Measurements from ENCODE around the gene CYP2S1. TPM values are rescaled to one million over a fixed set of nuclear protein-coding genes. Genes with fewer than 3 reads are reported as not detected.
"Not testable (repeated sequence)": the region's sequence is repeated elsewhere in the genome, so short reads cannot be mapped to it uniquely, and the experiment has no call there.

The CYP2S1 gene
- total RNA-seq, 2 experiments from 2014 or later, result 0.27 to 0.32 TPM

DNA sequence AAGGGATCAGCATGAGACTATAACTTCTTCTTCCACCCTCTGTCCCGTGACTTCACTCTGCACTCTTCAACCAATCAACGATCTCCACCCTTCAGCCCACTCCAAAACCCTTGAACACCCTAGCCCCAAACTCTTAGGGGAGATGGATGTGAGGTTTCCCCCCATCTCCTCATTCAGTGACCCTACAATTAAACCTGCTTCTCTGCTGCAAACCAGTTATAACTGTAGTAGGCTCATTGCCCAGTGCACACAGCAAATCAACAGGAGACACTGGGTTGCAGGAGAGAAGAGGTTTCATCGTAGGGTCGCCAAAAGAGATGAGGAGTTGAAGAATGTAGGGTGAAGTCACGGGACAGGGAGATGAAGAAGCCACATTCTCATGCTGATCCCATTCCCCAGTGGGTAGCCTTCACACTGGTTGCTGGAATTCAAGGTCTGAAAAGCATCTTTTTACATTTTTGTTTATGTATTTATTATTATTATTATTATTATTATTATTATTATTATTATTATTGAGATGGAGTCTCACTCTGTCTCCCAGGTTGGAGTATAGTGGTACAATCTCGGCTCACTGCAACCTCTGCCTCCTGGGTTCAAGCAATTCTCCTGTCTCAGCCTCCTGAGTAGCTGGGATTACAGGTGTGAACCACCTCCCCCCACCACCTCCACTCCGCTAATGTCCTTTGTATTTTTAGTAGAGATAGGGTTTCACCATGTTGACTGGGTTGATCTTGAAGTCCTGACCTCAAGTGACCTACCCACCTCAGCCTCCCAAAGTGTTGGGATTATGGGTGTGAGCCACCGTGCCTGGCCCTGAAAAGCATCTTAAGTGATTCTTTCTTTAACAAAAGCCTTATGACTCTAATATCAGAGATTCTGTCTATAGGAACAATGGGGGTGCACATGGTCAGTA is 5.8 kb upstream of the CYP2S1 start:
- no peak for DNase-seq
- Mint-ChIP-seq H3K36me3 (no peaks in the 10 kb centered on the region), H3K4me3 (no peak overlapping the region), H3K27me3 (peaks cover 29% of the 10 kb centered on the region), H3K27ac (no peak overlapping the region), H3K9me3 (no peaks in the 10 kb centered on the region), H3K4me1 (peaks cover 3% of the 10 kb centered on the region)

DNA sequence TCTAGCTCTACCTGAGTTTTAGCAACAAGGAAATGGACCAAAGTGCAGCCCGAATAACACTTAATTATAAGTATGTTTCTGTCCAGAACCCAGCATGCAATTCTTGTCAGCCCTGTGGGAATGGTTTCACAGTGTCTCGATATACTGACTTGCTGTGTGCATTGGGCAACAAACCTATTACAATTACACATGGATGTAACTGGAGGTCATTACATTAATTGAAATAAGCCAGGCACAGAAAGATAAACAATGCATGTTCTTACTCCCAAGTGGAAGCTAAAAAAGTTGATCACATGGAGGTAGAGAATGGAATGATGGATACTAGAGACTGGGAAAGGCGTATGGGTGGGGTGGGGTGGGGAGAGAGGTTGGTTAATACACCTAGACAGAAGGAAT is 5.1 kb upstream of the CYP2S1 start:
- Mint-ChIP-seq H3K27ac (no peak overlapping the region), H3K9me3 (no peaks in the 10 kb centered on the region), H3K4me3 (no peak overlapping the region), H3K4me1 (peaks cover 10% of the 10 kb centered on the region), H3K36me3 (no peaks in the 10 kb centered on the region), H3K27me3 (peaks cover 36% of the 10 kb centered on the region)
- DNase-seq, result no peak

DNA sequence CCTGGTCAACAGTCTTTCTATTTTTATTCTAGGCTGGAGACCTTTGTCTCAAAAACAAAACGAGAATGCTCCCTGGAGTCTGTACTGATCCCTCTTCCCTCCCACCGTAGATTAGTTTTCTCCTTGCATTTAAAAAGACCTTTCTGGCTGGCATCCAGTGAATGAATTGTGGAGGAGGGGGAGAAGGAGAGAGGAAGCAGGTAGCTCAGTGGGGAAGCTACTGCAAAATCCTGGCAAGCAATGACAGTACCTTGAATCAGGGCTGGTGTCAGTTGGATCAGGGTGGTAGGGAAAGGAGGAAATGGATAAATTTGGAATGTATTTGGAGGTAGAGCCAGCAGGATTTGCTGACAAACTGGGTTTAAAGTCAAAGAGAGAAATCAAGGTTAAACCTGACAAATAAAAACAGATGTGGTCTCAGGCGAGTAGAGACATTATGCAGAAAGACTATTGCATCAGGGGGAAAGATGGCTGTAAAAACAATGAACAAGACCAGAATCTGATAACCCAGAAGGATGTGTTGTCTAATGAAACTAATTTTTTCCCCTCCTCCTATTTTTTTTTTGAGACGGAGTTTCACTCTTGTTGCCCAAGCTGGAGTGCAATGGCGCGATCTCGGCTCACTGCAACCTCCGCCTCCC is 3.5 kb upstream of the CYP2S1 start:
- no peaks in the 10 kb centered on the region for H3K9me3 Mint-ChIP-seq
- H3K27me3 Mint-ChIP-seq, result peaks cover 48% of the 10 kb centered on the region
- H3K4me1 Mint-ChIP-seq, result peaks cover 16% of the 10 kb centered on the region
- H3K27ac Mint-ChIP-seq, result no peak overlapping the region
- DNase-seq, result no peak
- no peak overlapping the region for H3K4me3 Mint-ChIP-seq
- H3K36me3 Mint-ChIP-seq, result no peaks in the 10 kb centered on the region

DNA sequence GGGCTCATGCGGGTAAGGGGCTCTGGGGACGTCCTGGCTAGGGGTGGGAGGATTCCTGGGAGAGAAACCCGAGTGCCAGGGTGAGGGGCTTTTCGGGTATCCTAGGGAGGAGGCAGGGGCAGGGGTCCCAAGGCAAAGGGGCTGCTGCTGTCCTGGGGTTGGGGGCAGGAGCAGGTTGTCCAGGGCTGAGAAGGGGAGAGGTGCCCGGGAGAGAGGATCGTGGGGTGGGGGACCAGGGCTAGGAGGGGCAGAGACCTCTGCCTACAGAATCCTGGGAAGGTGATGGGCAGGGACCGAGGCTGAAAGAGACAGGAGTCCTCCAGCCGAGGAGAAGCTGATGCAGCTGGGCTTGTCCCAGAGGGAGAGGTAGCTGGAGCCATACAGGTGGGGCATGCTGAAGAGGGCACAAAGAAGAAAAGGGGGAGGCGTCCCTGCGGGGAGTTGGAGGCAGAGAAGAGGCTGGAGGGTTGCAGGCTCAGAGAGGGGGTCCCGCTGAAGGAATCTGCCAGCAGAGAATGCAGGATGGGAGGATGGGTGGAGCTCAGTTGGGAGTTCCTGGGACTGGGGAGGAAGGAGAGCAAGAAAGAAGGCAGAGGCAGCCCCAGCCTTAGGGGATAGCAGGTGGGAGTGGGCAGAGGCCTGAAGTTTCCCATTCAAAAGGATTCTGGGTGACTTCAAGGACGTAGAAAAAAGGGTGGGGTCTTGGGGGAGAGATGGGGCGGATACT is 574 bp downstream of the CYP2S1 start:
- H3K9me3 Mint-ChIP-seq, result no peaks in the 10 kb centered on the region
- no peak overlapping the region for H3K27ac Mint-ChIP-seq
- H3K36me3 Mint-ChIP-seq, result no peaks in the 10 kb centered on the region
- peaks cover 48% of the 10 kb centered on the region for H3K27me3 Mint-ChIP-seq
- no peak overlapping the region for H3K4me3 Mint-ChIP-seq
- H3K4me1 Mint-ChIP-seq, result peaks cover 16% of the 10 kb centered on the region
- DNase-seq, result no peak

DNA sequence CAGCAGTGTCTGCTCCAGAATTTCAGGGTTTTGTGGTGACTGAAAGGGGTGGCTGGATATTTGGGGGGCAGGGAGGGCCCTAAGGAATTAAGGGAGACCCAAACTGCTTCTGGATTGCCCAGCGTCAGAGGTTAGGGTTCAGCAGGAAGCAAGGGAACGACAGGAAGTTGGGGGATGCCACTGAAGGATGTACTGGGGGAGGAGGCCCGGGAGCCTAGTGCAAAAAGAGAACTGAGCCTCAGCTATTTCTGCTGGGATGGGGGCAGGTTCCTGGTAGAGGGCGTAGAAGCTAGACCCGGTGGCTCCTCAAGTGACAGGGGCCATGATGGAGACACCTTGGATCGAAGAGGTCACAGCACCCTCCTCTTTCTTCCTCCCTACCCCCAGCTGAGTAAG is 1.1 kb downstream of the CYP2S1 start:
- Mint-ChIP-seq H3K4me1 (peaks cover 16% of the 10 kb centered on the region), H3K4me3 (no peak overlapping the region)

DNA sequence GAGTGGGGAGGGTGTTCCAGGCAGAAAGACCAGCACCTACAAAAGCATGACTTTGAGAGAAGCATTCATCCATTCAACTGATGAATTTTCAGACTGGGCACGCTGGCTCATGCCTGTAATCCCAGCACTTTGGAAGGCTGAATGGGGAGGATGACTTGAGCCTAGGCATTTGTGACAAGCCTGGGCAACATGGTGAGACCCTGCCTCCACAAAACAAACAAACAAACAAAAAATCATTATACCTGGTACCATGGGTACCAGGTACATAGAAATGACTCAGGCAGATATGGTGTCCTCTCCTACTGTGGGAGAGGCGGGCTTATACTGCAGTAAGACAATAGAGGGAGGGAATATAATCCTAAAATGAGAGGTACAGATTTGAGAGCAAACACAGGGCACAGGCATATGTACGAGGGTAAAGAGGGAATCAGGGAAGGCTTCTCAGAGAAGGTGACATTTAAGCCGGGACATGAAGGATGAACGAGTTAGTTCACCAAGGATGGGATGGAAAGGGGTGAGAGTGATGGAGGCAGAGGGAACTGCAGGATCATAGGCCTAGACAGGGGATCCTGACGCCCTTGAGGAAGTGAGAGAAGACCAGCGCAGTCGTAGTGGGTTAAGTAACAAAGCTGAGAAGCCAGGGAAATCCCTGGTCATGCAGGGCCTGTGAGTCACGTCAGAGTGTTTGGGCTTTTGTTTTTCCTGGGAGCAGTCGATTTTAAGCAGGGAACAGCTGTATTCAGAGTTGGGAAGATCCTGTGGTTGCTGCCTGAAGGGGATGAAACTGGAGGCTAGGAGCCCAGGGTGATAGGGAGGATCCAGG is 2.9 kb downstream of the CYP2S1 start:
- no peak for DNase-seq
- Mint-ChIP-seq H3K27ac (no peak overlapping the region), H3K4me1 (peaks cover 16% of the 10 kb centered on the region), H3K36me3 (no peaks in the 10 kb centered on the region), H3K4me3 (no peak overlapping the region), H3K9me3 (no peaks in the 10 kb centered on the region), H3K27me3 (peaks cover 32% of the 10 kb centered on the region)

More for the DNA sequence above, 1.1 kb downstream of the CYP2S1 start:
- no peaks in the 10 kb centered on the region for H3K9me3 Mint-ChIP-seq
- DNase-seq, result no peak
- H3K27ac Mint-ChIP-seq, result no peak overlapping the region
- no peaks in the 10 kb centered on the region for H3K36me3 Mint-ChIP-seq
- H3K27me3 Mint-ChIP-seq, result peaks cover 48% of the 10 kb centered on the region

DNA sequence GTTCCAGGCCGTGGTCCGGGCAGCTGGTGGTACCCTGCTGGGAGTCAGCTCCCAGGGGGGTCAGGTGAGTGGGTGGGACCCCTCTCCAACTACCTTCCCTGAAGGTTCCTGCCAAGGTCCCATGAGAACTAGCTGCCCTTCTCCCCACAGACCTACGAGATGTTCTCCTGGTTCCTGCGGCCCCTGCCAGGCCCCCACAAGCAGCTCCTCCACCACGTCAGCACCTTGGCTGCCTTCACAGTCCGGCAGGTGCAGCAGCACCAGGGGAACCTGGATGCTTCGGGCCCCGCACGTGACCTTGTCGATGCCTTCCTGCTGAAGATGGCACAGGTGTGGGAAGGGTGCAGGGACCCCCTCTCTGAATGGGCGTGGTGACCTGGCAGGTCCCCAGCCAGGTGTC is 5.5 kb downstream of the CYP2S1 start:
- Mint-ChIP-seq H3K27me3 (peaks cover 11% of the 10 kb centered on the region), H3K9me3 (no peaks in the 10 kb centered on the region), H3K27ac (no peak overlapping the region), H3K4me3 (no peak overlapping the region), H3K36me3 (no peaks in the 10 kb centered on the region), H3K4me1 (peaks cover 7% of the 10 kb centered on the region)
- no peak for DNase-seq

GRCh38 chr19:41203371-41203770 is 10.4 kb downstream of the CYP2S1 start:
- H3K27ac Mint-ChIP-seq, result no peak overlapping the region
- H3K36me3 Mint-ChIP-seq, result no peaks in the 10 kb centered on the region
- peaks cover 4% of the 10 kb centered on the region for H3K27me3 Mint-ChIP-seq
- peaks cover 6% of the 10 kb centered on the region for H3K4me1 Mint-ChIP-seq
- DNase-seq, result no peak
- H3K9me3 Mint-ChIP-seq, result no peaks in the 10 kb centered on the region
- no peak overlapping the region for H3K4me3 Mint-ChIP-seq

DNA sequence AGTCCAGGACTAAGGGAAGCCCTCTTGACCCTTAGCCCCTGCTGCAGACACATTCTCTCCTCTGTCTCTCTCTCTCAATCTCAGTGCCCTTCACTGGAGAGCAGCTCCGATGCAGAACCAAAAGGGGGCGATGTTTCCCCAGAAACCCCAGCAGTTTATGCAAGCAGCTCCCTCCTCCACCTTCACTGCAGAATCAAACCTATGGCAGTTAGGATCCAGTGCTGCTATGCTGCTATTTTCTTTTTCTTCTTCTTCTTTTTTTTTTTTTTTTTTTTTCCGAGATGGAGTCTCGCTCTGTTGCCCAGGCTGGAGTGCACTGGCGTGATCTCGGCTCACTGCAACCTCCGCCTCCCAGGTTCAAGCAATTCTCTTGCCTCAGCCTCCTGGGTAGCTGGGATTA is 11.3 kb downstream of the CYP2S1 start:
- H3K4me3 Mint-ChIP-seq, H3K27me3 Mint-ChIP-seq, H3K9me3 Mint-ChIP-seq, H3K4me1 Mint-ChIP-seq, H3K27ac Mint-ChIP-seq, H3K36me3 Mint-ChIP-seq: not testable (repeated sequence)
- DNase-seq, result peak; percentile 80

DNA sequence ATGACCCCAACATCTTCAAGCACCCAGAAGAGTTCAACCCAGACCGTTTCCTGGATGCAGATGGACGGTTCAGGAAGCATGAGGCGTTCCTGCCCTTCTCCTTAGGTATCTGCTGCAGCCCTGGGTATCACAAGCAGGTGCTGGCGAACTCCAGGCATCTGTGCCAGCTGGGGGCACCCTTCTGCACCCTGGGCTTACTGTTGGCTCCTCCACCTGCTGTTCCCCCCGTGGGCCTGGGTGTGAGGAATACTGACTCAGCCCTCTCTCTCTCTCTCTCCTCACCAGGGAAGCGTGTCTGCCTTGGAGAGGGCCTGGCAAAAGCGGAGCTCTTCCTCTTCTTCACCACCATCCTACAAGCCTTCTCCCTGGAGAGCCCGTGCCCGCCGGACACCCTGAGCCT is 13.0 kb downstream of the CYP2S1 start:
- Mint-ChIP-seq H3K4me1 (peaks cover 6% of the 10 kb centered on the region), H3K4me3 (no peak overlapping the region), H3K9me3 (no peaks in the 10 kb centered on the region), H3K27ac (no peak overlapping the region), H3K36me3 (no peaks in the 10 kb centered on the region), H3K27me3 (no peaks in the 10 kb centered on the region)
- DNase-seq, result no peak

DNA sequence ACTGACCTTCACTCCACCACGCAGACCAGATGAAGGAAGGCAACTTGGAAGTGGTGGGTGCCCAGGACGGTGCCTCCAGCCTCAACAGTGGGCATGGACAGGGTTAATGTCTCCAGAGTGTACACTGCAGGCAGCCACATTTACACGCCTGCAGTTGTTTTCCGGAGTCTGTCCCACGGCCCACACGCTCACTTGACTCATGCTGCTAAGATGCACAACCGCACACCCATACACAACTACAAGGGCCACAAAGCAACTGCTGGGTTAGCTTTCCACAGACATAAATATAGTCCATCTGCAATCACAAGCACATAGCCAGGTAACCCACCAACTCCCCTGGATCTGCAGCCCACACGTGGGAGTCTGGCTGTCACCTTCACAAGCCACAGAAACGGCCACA is 13.4 kb downstream of the CYP2S1 start:
- Mint-ChIP-seq H3K9me3 (no peaks in the 10 kb centered on the region), H3K4me1 (peaks cover 6% of the 10 kb centered on the region), H3K27ac (no peak overlapping the region), H3K36me3 (no peaks in the 10 kb centered on the region), H3K4me3 (no peak overlapping the region), H3K27me3 (no peaks in the 10 kb centered on the region)
- DNase-seq, result no peak

DNA sequence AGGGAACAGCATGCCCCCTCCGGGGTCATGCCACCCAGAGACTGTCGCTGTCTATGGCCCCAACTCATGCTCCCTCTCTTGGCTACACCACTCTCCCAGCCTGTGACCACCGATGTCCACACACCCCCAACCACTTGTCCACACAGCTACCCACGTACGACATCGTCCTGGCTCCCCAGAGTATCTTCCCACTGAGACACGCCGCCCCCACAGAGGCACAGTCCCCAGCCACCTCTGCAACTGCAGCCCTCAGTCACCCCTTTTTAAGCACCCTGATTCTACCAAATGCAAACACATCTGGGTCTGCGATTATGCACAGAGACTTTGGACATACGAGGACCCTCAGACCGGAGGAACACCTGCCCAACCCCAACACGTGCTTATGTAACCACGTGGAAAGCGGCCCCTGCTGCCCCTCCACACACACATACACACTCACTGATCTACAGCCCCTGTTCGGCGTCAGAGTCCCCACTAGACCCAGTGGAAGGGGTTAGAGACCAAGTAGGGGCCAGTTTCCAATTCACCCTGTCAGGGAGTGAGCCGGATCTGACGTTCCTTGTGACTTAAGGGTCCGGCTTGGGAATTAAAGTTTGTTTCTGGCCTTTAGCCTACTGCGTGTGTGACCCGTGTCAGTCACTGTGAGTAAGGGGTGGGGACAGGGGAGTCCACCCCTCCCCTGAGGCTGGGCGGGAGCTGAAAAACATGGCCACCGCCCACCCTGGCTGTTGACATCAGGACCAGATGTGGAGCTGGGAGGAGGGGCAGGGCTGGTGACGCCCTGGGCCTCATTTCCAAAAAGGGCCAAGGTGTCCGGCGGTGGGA is 14.1 kb downstream of the CYP2S1 start:
- H3K4me1 Mint-ChIP-seq, result peaks cover 6% of the 10 kb centered on the region
- no peaks in the 10 kb centered on the region for H3K36me3 Mint-ChIP-seq
- DNase-seq, result no peak
- no peaks in the 10 kb centered on the region for H3K27me3 Mint-ChIP-seq
- H3K9me3 Mint-ChIP-seq, result no peaks in the 10 kb centered on the region
- H3K27ac Mint-ChIP-seq, result no peak overlapping the region
- H3K4me3 Mint-ChIP-seq, result no peak overlapping the region

DNA sequence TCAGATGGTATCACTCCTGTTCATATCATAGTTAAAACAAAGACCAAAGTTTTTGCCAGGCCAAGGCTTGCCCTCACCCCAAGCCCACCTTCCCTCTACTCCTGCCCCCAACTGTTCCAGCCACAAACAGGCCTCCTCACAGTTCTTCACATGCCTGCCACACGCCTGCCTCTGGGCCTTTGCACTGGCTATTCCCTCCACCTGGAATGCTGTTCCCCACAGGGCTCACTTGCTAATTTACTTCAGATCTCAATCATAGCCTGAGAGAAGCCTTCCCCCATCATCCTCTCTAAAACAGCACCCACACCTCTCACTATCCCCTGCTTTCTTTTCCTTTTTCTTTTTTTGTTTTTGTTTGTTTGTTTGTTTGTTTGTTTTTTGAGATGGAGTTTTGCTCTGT is 21.1 kb downstream of the CYP2S1 start:
- DNase-seq, result no peak
- H3K27me3 Mint-ChIP-seq, result peaks cover 22% of the 10 kb centered on the region
- H3K4me1 Mint-ChIP-seq, result no peaks in the 10 kb centered on the region
- H3K36me3 Mint-ChIP-seq, result no peaks in the 10 kb centered on the region
- H3K9me3 Mint-ChIP-seq, result no peaks in the 10 kb centered on the region
- no peak overlapping the region for H3K27ac Mint-ChIP-seq
- H3K4me3 Mint-ChIP-seq, result no peak overlapping the region

- H3K9me3 Mint-ChIP-seq, result no peaks in the 10 kb centered on the region
- peaks cover 54% of the 10 kb centered on the region for H3K27me3 Mint-ChIP-seq
Measured at GRCh38 chr19:41217741-41218140, 24.7 kb downstream of the CYP2S1 start.

More at GRCh38 chr19:41217741-41218140, 24.7 kb downstream of the CYP2S1 start:
- DNase-seq, result no peak
- H3K4me3 Mint-ChIP-seq, result no peak overlapping the region
- no peak overlapping the region for H3K27ac Mint-ChIP-seq
- H3K36me3 Mint-ChIP-seq, result no peaks in the 10 kb centered on the region
- H3K4me1 Mint-ChIP-seq, result peaks cover 3% of the 10 kb centered on the region
